K562 (cell line): ENCODE results near the gene NR5A1. TPM values are rescaled to one million over a fixed set of nuclear protein-coding genes. Genes with fewer than 3 reads are reported as not detected.

Experiments used
- ATAC-seq: fragments of 200-7000 bp; cut with Tn5 transposase; 3 replicates; pipeline ENCODE4 v1.9.1; 2020; ENCODE audit warnings: moderate library complexity
- BruUV-seq: library from RNA; stranded (reverse); fragments of 400-500 nt; replicated peaks from 2 replicates; lab custom pipeline; 2021; lab: Mats Ljungman, UMichigan
- CTCF ChIA-PET: fragments of 300-600 bp; formaldehyde crosslinking; extraction: SDS; loops from one replicate; lab custom pipeline; 2021; ENCODE audit warnings: low intra/inter-chr PET ratio; lab: Yijun Ruan, JAX
- POLR2A ChIA-PET: fragments of 300-600, 350-650 bp; sonication (Branson Sonifier 250); formaldehyde crosslinking; extraction: SDS; loops from one replicate; lab custom pipeline; 2021; ENCODE audit warnings: antibody characterized with exemption, inconsistent platforms; lab: Yijun Ruan, JAX
- DNase-seq, 4 experiments: peaks; one replicate each; pipeline versions ENCODE4 v3.0.0 to v3.0.0-alpha.2; 2011 to 2018; ENCODE audit warnings: low spot score in 3 of 4, mixed read lengths in 3 of 4; ENCODE audit errors: extremely low read depth in 1 of 4
- FAIRE-seq: peaks from 2 replicates; lab custom pipeline; 2011; peaks lifted over from hg19 to GRCh38; lab: Jason Lieb, UNC
- H2AFZ ChIP-seq: 2 replicates; pipeline ENCODE4 v1.6.0; 2011; ENCODE audit warnings: low read depth, low read length, control low read depth, inconsistent platforms
- H3K27ac ChIP-seq: fragments of 200-600 bp; 3 replicates; pipeline ENCODE4 v1.8.0; 2011; ENCODE audit warnings: low read depth, mild to moderate bottlenecking, control low read depth, inconsistent platforms, low read length, moderate library complexity, mixed read lengths; ENCODE audit errors: extremely low read depth
- H3K27me3 ChIP-seq, 2 experiments: fragments of 300-600 bp in 1 of 2; 2 replicates in 1 of 2; 3 replicates in 1 of 2; pipeline versions ENCODE4 v1.6.0 to v1.8.0; 2011; ENCODE audit warnings: inconsistent platforms in 2 of 2, low read length in 2 of 2, mild to moderate bottlenecking in 1 of 2, mixed read lengths in 1 of 2, moderate library complexity in 1 of 2; ENCODE audit not compliant: control insufficient read depth in 2 of 2, insufficient read depth in 2 of 2
- H3K36me3 ChIP-seq: fragments of 300-600 bp; 3 replicates; pipeline ENCODE4 v1.8.0; 2011; ENCODE audit warnings: mild to moderate bottlenecking, low read length, inconsistent platforms; ENCODE audit not compliant: control insufficient read depth, insufficient read depth
- H3K4me1 ChIP-seq, 2 experiments: fragments of 200-600 bp in 1 of 2; replicated peaks in 1 of 2; 2 replicates in 1 of 2; 3 replicates in 1 of 2; pipeline versions ENCODE4 v1.5.1 to v1.8.0; 2011; ENCODE audit warnings: inconsistent platforms in 2 of 2, low read length in 2 of 2, mild to moderate bottlenecking in 1 of 2, mixed read lengths in 1 of 2, moderate library complexity in 1 of 2; ENCODE audit not compliant: control insufficient read depth in 2 of 2, insufficient read depth in 2 of 2
- H3K4me2 ChIP-seq: 2 replicates; pipeline ENCODE4 v1.6.1; 2011; ENCODE audit warnings: low read length, control low read depth, inconsistent platforms, mixed read lengths; ENCODE audit not compliant: insufficient read depth
- H3K4me3 ChIP-seq: fragments of 200-600 bp; sonication (generic), shearing (Covaris generic); 2 replicates; pipeline ENCODE4 v1.5.1; 2016; ENCODE audit warnings: control low read depth, inconsistent platforms
- H3K79me2 ChIP-seq: fragments of 200-600 bp; 3 replicates; pipeline ENCODE4 v1.8.0; 2011; ENCODE audit warnings: low read length, inconsistent platforms; ENCODE audit not compliant: control insufficient read depth, insufficient read depth
- H3K9ac ChIP-seq, 2 experiments: 2 replicates each; pipeline versions ENCODE4 v1.6.0 to v1.6.1; 2011; ENCODE audit warnings: low read depth in 2 of 2, low read length in 2 of 2, control low read depth in 1 of 2, inconsistent platforms in 1 of 2, mild to moderate bottlenecking in 1 of 2, mixed read lengths in 1 of 2; ENCODE audit not compliant: insufficient read depth in 1 of 2
- H3K9me1 ChIP-seq: one replicate; pipeline ENCODE4 v1.6.0; 2011; ENCODE audit warnings: inconsistent platforms, mild to moderate bottlenecking, low read length, moderate library complexity; ENCODE audit not compliant: control insufficient read depth, insufficient read depth
- H3K9me3 ChIP-seq: replicated peaks from 2 replicates; pipeline ENCODE4 v1.5.1; 2011; ENCODE audit warnings: low read depth, low read length, inconsistent platforms; ENCODE audit not compliant: control insufficient read depth, insufficient read depth
- H4K20me1 ChIP-seq: replicated peaks from 2 replicates; pipeline ENCODE4 v1.6.1; 2011; ENCODE audit warnings: low read length, inconsistent platforms, mixed read lengths; ENCODE audit not compliant: control insufficient read depth, insufficient read depth
- ATF7 ChIP-seq: fragments of 450-650 bp; IDR thresholded peaks from 2 replicates; pipeline ENCODE4 v1.7.1; 2014; ENCODE audit warnings: mild to moderate bottlenecking, moderate library complexity
- GTF2A2 ChIP-seq: IDR thresholded peaks from 2 replicates; pipeline ENCODE4 v1.6.1; 2016; ENCODE audit warnings: mild to moderate bottlenecking, missing genetic modification characterization, missing compliant biosample characterization
- HNRNPH1 ChIP-seq: fragments of 200-400 bp; formaldehyde crosslinking; optimal IDR thresholded peaks from 2 replicates; pipeline ENCODE3; 2017; ENCODE audit warnings: low read depth, mild to moderate bottlenecking, low read length, moderate library complexity
- MAFG ChIP-seq: fragments of 450-650 bp; conservative IDR thresholded peaks from 2 replicates; pipeline ENCODE4 v1.6.1; 2016; ENCODE audit warnings: missing genetic modification characterization, missing compliant biosample characterization
- NR2C1 ChIP-seq, 2 experiments: fragments of 450-650 bp; IDR thresholded peaks; 2 replicates each; pipeline ENCODE4 v1.6.1; 2017; ENCODE audit warnings: mild to moderate bottlenecking in 2 of 2, antibody characterized with exemption in 1 of 2, inconsistent platforms in 1 of 2, missing compliant biosample characterization in 1 of 2, missing genetic modification characterization in 1 of 2
- PML ChIP-seq: IDR thresholded peaks from 2 replicates; pipeline ENCODE4 v1.6.1; 2012; ENCODE audit warnings: low read length, inconsistent platforms
- STAG1 ChIP-seq: sonication (generic); formaldehyde crosslinking; IDR thresholded peaks from 2 replicates; pipeline ENCODE4 v1.5.0; 2020; ENCODE audit warnings: missing genetic modification reagents, borderline replicate concordance
- ZC3H8 ChIP-seq: fragments of 450-650 bp; IDR thresholded peaks from 2 replicates; pipeline ENCODE4 v1.6.1; 2017
- WGBS: fragments of 100-300 bp; shearing (Covaris generic); methylation state at CpG from one replicate; pipeline ENCODE4 v1.1.6; 2016; ENCODE audit warnings: low coverage, mixed read lengths; ENCODE audit not compliant: insufficient coverage; ENCODE audit errors: missing lambda C conversion rate; 5-methylcytosine and 5-hydroxymethylcytosine counted together
- in situ Hi-C: fragments of 300-500 bp; cut with MboI; formaldehyde crosslinking; loops from 4 replicates; pipeline ENCODE4 v1.15.0; 2018; ENCODE audit warnings: inconsistent platforms, mixed read lengths
- intact Hi-C: fragments of 100-400 bp; cut with micrococcal nuclease; formaldehyde crosslinking; loops from 2 replicates; pipeline ENCODE4 v1.14.2; 2022
- polyA plus RNA-seq, 8 experiments: library from polyadenylated mRNA; depleted of rRNA in 4 of 8; stranded (reverse) in 5 of 8; unstranded in 3 of 8; fragments of >200 nt; fragmentation: Nextera tagmentation in 2 of 8; fragmentation: Illumina TruSeq in 1 of 8; extraction: Ambion mirVana in 2 of 8; extraction: Trizol in 1 of 8; gene quantifications; 2 replicates each; pipeline versions ENCODE4 v1.2.1 to v1.2.3, GENCODE V29; 2011 to 2014; ENCODE audit warnings: inconsistent platforms in 1 of 8, missing spikeins in 1 of 8
- total RNA-seq, 7 experiments: library from RNA; depleted of rRNA in 6 of 7; stranded (reverse); fragments of >200 nt in 6 of 7; fragmentation: Illumina TruSeq in 2 of 7; extraction: Trizol in 2 of 7; gene quantifications; 2 replicates each; pipeline versions ENCODE4 v1.2.1 to v1.2.3, GENCODE V29; 2011 to 2021; ENCODE audit warnings: low replicate concordance in 1 of 7
- TF ChIP-seq, protein P1 (sequence below): fragments of 450-650 bp; IDR thresholded peaks from 2 replicates; pipeline ENCODE4 v1.6.1; 2017; ENCODE audit warnings: antibody characterized with exemption, mild to moderate bottlenecking
- TF ChIP-seq, protein P2 (sequence below): fragments of 250-450 bp; sonication (Bioruptor Pico); IDR thresholded peaks from 2 replicates; pipeline ENCODE4 v1.4.0; 2020; ENCODE audit warnings: borderline replicate concordance

Gene NR5A1
- total and polyA plus RNA-seq, 9 of the 15 experiments (the other 6 are each of a cell fraction or from before 2014, with no cell fraction given) = 0.11 to 0.32 (median 0.20) TPM; not detected in 6

DNA sequence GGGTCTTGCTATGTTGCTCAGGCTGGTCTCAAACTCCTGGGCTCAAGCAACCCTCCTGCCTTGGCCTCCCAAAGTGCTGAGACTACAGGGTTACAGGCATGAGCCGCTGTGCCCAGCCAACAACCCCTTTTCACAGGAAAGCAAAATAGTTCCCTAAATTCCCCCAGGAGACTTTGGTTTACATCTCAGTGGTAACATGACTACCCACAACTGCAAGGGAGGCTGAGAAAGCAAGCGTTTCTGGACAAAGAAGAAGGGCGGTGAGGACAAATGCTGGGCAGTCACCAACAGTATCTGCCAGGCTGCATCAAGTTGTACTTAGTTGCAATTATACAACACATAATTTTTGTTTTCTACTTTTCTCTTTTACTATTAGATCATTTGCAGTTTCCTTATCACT lies 64.4 kb downstream of the NR5A1 start:
- CTCF ChIA-PET = no interaction called here
- Histone ChIP-seq H3K4me3 (no peak overlapping the region), H2AFZ (no peak overlapping the region), H3K36me3 (no peaks in the 10 kb centered on the region), H4K20me1 (no peaks in the 10 kb centered on the region; the same call in 1 of the 2 replicates), H3K79me2 (no peaks in the 10 kb centered on the region), H3K9ac (no peak overlapping the region), H3K4me1 (peaks cover 0 to 5% of the 10 kb centered on the region in 2 experiments; a peak in 2 of 5 replicates), H3K27ac (no peak overlapping the region), H3K9me1 (no peaks in the 10 kb centered on the region), H3K9me3 (no peaks in the 10 kb centered on the region), H3K4me2 (no peak overlapping the region), H3K27me3 (peaks cover 11 to 32% of the 10 kb centered on the region in 2 experiments; a peak in 4 of 5 replicates)
- 35% methylated on average over 3 of the region's 3 CpGs for WGBS
- POLR2A ChIA-PET = interaction anchor here (0.6 to 1.7 kb wide), 2 partner anchors 13 to 182 kb away, joined by 3 to 6 read pairs; no protein-coding TSS in a partner anchor
- no peak for TF ChIP-seq NR2C1 (IDR thresholded peaks at IDR 0.05)
- no peak for TF ChIP-seq NR2C1 (tag; IDR thresholded peaks at IDR 0.05)
- TF ChIP-seq ZC3H8 = no peak
- no peak for TF ChIP-seq GTF2A2
- no peak for TF ChIP-seq HNRNPH1
- TF ChIP-seq ATF7 = no peak
- TF ChIP-seq, protein P1, sequence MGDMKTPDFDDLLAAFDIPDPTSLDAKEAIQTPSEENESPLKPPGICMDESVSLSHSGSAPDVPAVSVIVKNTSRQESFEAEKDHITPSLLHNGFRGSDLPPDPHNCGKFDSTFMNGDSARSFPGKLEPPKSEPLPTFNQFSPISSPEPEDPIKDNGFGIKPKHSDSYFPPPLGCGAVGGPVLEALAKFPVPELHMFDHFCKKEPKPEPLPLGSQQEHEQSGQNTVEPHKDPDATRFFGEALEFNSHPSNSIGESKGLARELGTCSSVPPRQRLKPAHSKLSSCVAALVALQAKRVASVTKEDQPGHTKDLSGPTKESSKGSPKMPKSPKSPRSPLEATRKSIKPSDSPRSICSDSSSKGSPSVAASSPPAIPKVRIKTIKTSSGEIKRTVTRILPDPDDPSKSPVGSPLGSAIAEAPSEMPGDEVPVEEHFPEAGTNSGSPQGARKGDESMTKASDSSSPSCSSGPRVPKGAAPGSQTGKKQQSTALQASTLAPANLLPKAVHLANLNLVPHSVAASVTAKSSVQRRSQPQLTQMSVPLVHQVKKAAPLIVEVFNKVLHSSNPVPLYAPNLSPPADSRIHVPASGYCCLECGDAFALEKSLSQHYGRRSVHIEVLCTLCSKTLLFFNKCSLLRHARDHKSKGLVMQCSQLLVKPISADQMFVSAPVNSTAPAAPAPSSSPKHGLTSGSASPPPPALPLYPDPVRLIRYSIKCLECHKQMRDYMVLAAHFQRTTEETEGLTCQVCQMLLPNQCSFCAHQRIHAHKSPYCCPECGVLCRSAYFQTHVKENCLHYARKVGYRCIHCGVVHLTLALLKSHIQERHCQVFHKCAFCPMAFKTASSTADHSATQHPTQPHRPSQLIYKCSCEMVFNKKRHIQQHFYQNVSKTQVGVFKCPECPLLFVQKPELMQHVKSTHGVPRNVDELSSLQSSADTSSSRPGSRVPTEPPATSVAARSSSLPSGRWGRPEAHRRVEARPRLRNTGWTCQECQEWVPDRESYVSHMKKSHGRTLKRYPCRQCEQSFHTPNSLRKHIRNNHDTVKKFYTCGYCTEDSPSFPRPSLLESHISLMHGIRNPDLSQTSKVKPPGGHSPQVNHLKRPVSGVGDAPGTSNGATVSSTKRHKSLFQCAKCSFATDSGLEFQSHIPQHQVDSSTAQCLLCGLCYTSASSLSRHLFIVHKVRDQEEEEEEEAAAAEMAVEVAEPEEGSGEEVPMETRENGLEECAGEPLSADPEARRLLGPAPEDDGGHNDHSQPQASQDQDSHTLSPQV = no peak
- no peak for TF ChIP-seq MAFG (tag)
- TF ChIP-seq PML = no peak
- TF ChIP-seq, protein P2, sequence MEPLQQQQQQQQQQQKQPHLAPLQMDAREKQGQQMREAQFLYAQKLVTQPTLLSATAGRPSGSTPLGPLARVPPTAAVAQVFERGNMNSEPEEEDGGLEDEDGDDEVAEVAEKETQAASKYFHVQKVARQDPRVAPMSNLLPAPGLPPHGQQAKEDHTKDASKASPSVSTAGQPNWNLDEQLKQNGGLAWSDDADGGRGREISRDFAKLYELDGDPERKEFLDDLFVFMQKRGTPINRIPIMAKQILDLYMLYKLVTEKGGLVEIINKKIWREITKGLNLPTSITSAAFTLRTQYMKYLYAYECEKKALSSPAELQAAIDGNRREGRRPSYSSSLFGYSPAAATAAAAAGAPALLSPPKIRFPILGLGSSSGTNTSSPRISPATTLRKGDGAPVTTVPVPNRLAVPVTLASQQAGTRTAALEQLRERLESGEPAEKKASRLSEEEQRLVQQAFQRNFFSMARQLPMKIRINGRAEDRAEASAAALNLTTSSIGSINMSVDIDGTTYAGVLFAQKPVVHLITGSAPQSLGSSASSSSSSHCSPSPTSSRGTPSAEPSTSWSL = no peak
- no peak for TF ChIP-seq STAG1
- BruUV-seq = no TSS peak
- intact Hi-C loops = no loop called here
- ATAC-seq = no peak
- FAIRE-seq = no peak
- in situ Hi-C loops = no loop called here
- no peak for DNase-seq
